Activated CD4-positive, alpha-beta memory T cell treated with anti-CD3 and anti-CD28 coated beads for 36 hours (primary cell): Measurements from ENCODE around the gene ARHGAP44. TPM values are rescaled to one million over a fixed set of nuclear protein-coding genes. Genes with fewer than 3 reads are reported as not detected.
"Not testable (repeated sequence)": the region's sequence is repeated elsewhere in the genome, so short reads cannot be mapped to it uniquely, and the experiment has no call there.

Experiments
- CTCF ChIA-PET: fragments of 350-600 bp; sonication (Branson Sonifier 250); formaldehyde crosslinking; loops from one replicate; lab custom pipeline; 2021; ENCODE audit warnings: antibody characterized with exemption, inconsistent platforms; lab: Charles Lee
- POLR2A ChIA-PET: fragments of 350-600 bp; sonication (Branson Sonifier 250); formaldehyde crosslinking; loops from one replicate; lab custom pipeline; 2021; ENCODE audit warnings: antibody characterized with exemption; lab: Charles Lee
- DNase-seq: peaks from one replicate; pipeline ENCODE4 v3.0.0-alpha.2; 2020
- H3K27ac Mint-ChIP-seq: one replicate; pipeline ENCODE4 v1.8.0; 2021; ENCODE audit warnings: mixed read lengths
- H3K27me3 Mint-ChIP-seq: one replicate; pipeline ENCODE4 v1.8.0; 2021; ENCODE audit warnings: mixed read lengths
- H3K36me3 Mint-ChIP-seq: one replicate; pipeline ENCODE4 v1.8.0; 2021; ENCODE audit warnings: mixed read lengths
- H3K4me1 Mint-ChIP-seq: one replicate; pipeline ENCODE4 v1.8.0; 2021; ENCODE audit warnings: low read depth, mixed read lengths
- H3K4me3 Mint-ChIP-seq: one replicate; pipeline ENCODE4 v1.8.0; 2021; ENCODE audit warnings: mild to moderate bottlenecking, mixed read lengths
- H3K9me3 Mint-ChIP-seq: one replicate; pipeline ENCODE4 v1.8.0; 2021; ENCODE audit warnings: mixed read lengths
- intact Hi-C: fragments of 100-400 bp; cut with micrococcal nuclease; formaldehyde crosslinking; loops from one replicate; pipeline ENCODE4 v1.15.1; 2023
- total RNA-seq, 2 experiments: library from RNA; stranded (reverse); gene quantifications; one replicate each; pipeline ENCODE4 v1.2.3, GENCODE V29; 2021

The ARHGAP44 gene
- total RNA-seq, 2 experiments from 2014 or later, result not detected

DNA sequence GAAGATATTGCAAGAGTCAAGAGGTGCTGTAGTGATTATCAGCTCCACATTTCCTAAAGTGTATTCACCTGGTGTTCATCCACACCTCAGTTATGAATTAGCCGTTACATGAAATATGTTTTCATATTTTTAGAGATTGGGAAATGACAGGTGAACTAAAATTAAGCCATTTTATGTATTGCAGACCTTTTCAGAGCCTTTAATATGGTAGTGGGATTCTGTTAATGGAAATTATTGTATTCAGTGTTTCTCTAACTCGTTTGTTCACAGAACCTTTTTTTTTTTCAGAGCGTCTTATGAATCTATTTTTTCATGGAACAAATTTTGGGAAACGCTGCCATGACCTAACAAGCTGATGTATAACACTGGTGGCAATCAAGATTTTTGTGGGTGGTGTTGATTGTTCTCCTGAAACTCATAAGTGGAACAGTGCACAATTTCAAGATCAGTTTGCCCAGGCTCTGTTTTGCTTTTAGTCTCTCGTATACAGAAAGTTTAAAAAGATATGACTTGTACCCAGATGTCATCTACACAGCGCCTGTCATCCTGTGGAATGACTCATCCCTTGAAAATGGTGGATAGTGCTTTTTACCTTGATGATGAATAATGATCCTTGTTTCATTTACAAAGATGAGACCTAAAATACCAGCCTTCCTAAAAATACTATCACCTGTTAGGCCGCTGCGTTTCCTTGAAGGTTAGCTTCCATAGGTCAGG, 88.8 kb downstream of the ARHGAP44 start:
- H3K4me3 Mint-ChIP-seq, result no peak overlapping the region
- H3K36me3 Mint-ChIP-seq, result no peaks in the 10 kb centered on the region
- peaks cover 1% of the 10 kb centered on the region for H3K27me3 Mint-ChIP-seq
- intact Hi-C loops, result no loop called here
- H3K27ac Mint-ChIP-seq, result no peak overlapping the region
- no peaks in the 10 kb centered on the region for H3K4me1 Mint-ChIP-seq
- no peak for DNase-seq
- CTCF ChIA-PET, result no interaction called here
- POLR2A ChIA-PET, result no interaction called here
- peaks cover 4% of the 10 kb centered on the region for H3K9me3 Mint-ChIP-seq

DNA sequence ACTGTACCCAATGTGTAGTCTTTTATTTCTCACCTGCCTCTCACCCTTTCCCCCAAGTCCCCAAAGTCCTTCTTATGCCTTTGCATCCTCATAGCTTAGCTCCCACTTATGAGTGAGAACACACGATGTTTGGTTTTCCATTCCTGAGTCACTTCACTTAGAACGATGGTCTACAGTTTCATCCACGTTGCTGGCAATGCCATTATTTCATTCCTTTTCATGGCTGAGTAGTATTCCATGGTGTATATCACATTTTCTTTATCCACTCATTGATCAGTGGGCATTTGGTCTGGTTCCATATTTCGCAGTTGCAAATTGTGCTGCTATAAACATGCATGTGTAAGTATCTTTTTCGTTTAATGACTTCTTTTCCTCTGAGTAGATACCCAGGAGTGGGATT, 89.8 kb downstream of the ARHGAP44 start:
- H3K36me3 Mint-ChIP-seq, H3K4me3 Mint-ChIP-seq, H3K27ac Mint-ChIP-seq, DNase-seq, H3K9me3 Mint-ChIP-seq, H3K27me3 Mint-ChIP-seq, POLR2A ChIA-PET, H3K4me1 Mint-ChIP-seq, intact Hi-C loops, CTCF ChIA-PET: not testable (repeated sequence)

DNA sequence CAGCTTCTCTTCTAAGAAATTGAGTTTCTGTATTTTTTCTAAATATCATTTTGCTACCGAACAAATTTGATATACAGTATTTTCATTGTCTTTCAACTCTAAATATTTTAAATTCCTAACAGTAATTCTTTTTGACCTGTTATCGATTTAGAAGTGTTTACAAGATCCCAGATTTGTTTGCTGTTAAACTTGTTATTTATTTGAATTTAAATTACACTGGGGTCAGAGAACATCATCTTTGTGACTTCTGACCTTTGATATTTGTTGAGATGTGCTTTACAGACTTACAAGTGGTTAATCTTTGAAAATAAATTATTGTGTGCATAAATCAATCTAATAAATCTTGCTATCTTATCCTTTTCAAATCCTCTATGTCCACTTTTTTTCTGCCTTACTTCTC, 94.2 kb downstream of the ARHGAP44 start:
- POLR2A ChIA-PET, result no interaction called here
- Mint-ChIP-seq H3K4me3 (no peak overlapping the region), H3K36me3 (no peaks in the 10 kb centered on the region), H3K27ac (no peak overlapping the region), H3K9me3 (peaks cover 4% of the 10 kb centered on the region), H3K27me3 (no peaks in the 10 kb centered on the region), H3K4me1 (no peaks in the 10 kb centered on the region)
- CTCF ChIA-PET, result no interaction called here
- intact Hi-C loops, result no loop called here
- DNase-seq, result no peak

DNA sequence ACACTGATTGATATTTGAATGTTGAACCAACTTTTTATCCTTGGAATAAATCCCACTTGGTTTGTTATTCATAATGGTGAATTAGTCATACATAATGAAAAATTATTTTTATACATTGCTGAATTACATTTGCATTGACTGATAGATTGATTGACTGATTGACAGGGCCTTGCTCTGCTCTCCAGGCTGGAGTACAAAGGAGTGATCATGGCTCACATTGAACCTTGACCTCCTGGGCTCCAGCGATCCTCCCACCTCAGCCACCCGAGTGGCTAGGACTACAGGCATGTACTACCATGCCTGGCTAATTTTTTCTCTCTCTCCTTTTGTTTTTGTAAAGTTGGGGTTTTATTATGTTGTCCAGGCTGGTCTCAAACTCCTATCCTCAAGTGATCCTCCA, 97.8 kb downstream of the ARHGAP44 start:
- CTCF ChIA-PET, result no interaction called here
- Mint-ChIP-seq H3K27me3 (peaks cover 3% of the 10 kb centered on the region), H3K9me3 (no peaks in the 10 kb centered on the region), H3K36me3 (no peaks in the 10 kb centered on the region), H3K4me3 (no peak overlapping the region), H3K27ac (no peak overlapping the region), H3K4me1 (no peaks in the 10 kb centered on the region)
- POLR2A ChIA-PET, result no interaction called here
- intact Hi-C loops, result no loop called here
- DNase-seq, result no peak

DNA sequence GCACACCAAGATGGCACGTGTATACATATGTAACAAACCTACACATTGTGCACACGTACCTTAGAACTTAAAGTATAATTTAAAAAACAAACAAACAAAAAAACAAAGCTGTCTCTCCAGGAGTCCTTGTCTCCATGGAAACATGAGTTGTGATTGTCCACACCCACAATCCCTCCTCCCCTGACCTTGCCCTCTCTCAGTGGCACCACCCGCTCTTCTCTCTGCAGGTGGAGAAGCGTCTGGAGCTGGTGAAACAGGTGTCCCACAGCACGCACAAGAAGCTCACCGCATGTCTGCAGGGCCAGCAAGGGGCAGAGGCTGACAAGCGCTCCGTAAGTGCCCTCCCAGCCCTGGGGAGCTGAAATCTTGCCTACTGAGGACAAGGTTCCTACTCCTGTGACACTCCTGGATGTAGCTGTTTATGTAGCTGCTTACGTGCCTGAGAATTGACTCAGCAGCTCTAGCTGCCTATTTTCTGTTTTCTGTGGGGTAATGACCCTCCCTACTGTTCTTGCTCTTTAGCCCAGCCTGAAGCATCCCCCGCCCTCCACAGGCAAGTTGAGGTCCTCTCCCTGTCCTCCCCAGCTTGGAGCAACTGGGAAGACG, 107.0 kb downstream of the ARHGAP44 start:
- H3K9me3 Mint-ChIP-seq, result peaks cover 13% of the 10 kb centered on the region
- H3K36me3 Mint-ChIP-seq, result no peaks in the 10 kb centered on the region
- no peaks in the 10 kb centered on the region for H3K4me1 Mint-ChIP-seq
- intact Hi-C loops, result no loop called here
- DNase-seq, result no peak
- H3K27me3 Mint-ChIP-seq, result no peaks in the 10 kb centered on the region
- ChIA-PET CTCF (no interaction called here), POLR2A (no interaction called here)
- no peak overlapping the region for H3K4me3 Mint-ChIP-seq
- no peak overlapping the region for H3K27ac Mint-ChIP-seq

DNA sequence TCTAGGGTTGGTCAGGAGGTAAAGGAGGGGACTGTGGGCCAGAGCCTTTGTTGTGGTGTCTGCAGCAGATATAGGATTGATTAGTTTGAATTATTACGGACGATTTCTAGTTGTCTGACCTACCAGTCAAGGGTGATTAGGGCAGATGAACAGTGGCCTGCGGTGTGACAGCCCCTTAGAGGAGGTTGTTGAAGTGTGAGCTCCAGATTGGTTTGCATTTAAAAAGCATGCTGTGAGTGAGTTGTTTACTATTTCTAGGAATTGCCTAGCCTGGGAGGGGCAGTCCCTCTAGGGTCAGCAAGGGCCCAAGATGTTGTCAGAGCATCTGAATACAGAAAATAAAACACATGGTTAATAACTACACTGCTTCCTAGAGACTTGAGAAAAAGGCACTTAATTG, 108.8 kb downstream of the ARHGAP44 start:
- Mint-ChIP-seq H3K9me3 (peaks cover 6% of the 10 kb centered on the region), H3K36me3 (no peaks in the 10 kb centered on the region), H3K27me3 (no peaks in the 10 kb centered on the region), H3K27ac (no peak overlapping the region), H3K4me1 (no peaks in the 10 kb centered on the region), H3K4me3 (no peak overlapping the region)
- DNase-seq, result no peak
- intact Hi-C loops, result no loop called here
- ChIA-PET CTCF (no interaction called here), POLR2A (no interaction called here)

DNA sequence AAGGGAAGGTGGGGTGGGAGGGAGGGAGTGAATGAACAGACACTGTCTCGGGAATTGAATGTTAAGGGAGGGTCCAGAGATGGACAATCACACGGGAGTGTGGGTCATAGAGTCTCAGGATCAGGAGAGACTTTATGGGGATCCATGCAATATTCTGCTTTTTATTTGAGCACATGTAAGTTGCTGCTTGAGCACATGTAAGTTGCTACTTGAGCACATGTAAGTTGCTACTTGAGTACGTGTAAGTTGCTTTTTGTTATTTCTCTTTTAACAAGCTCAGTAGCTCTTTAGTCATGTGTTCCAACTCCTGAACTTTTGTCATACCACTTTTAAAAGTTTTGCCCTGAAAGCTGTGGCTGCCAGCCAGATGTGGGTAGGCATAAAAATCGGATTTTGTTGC, 110.3 kb downstream of the ARHGAP44 start:
- intact Hi-C loops, result no loop called here
- Mint-ChIP-seq H3K27ac (no peak overlapping the region), H3K36me3 (no peaks in the 10 kb centered on the region), H3K27me3 (peaks cover 2% of the 10 kb centered on the region), H3K9me3 (no peaks in the 10 kb centered on the region), H3K4me3 (no peak overlapping the region), H3K4me1 (no peaks in the 10 kb centered on the region)
- POLR2A ChIA-PET, result no interaction called here
- no peak for DNase-seq
- CTCF ChIA-PET, result no interaction called here

DNA sequence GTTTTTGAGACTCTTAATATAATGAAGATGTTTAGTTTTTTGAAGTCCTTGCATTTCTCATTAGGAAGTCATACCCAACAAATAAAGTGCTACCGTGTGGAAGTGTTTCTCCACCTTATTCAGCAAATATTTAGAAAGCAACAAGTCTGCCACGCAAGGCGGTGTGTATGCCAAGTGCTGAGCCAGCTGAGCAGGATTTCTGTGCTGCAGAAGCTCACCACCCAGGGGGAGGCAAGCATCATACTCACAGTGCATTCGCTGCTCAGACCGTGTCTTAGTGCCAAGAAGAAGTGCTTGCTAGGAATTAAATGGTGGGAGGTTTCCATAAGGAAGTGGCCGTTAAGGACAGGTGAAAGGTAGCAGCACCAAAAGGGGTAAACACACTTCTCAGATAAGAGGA, 111.2 kb downstream of the ARHGAP44 start:
- ChIA-PET CTCF (no interaction called here), POLR2A (no interaction called here)
- intact Hi-C loops, result no loop called here
- DNase-seq, result no peak
- Mint-ChIP-seq H3K4me3 (no peak overlapping the region), H3K36me3 (no peaks in the 10 kb centered on the region), H3K4me1 (no peaks in the 10 kb centered on the region), H3K27me3 (peaks cover 3% of the 10 kb centered on the region), H3K9me3 (no peaks in the 10 kb centered on the region), H3K27ac (no peak overlapping the region)

DNA sequence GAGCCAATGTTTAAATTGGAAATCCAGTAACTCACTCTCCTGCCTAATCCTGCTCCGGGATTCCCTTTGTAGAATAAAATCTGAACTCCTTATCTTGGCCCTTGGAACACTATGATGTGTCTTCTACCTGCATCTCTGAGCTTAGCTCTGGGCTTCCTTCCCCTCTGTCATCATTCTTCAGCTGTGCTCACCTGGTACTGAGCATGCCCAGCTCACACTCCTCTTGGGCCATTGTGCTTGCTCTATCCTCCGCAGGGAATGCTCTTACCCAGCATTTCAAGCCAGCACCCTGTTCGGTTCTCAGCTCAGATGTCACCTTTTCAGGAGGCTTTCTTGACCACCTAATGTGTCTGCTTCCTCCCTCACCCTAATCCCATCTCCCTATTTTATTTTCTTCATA, 112.7 kb downstream of the ARHGAP44 start:
- DNase-seq, result no peak
- POLR2A ChIA-PET, result no interaction called here
- Mint-ChIP-seq H3K4me3 (no peak overlapping the region), H3K4me1 (no peaks in the 10 kb centered on the region), H3K9me3 (peaks cover 4% of the 10 kb centered on the region), H3K36me3 (no peaks in the 10 kb centered on the region), H3K27ac (no peak overlapping the region), H3K27me3 (peaks cover 3% of the 10 kb centered on the region)
- intact Hi-C loops, result no loop called here
- CTCF ChIA-PET, result no interaction called here

DNA sequence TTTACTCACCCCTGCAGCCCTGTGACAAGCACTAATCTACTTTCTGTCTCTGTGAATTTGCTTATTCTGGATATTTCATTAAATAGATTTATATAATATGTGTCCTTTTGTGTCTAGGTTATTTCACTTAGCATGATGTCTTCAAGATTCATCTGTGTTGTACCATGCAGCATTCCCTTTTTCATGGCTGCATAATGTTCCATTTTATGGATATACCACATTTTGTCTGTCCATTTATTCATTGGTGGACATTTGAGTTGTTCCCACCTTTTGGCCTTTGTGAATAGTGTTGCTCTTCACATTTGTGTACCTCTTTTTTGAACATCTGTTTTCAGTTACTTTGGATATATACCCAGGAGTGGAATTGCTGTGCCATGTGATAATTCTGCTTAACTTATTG, 118.2 kb downstream of the ARHGAP44 start:
- H3K4me3 Mint-ChIP-seq, result no peak overlapping the region
- H3K9me3 Mint-ChIP-seq, result peaks cover 11% of the 10 kb centered on the region
- no peaks in the 10 kb centered on the region for H3K36me3 Mint-ChIP-seq
- DNase-seq, result no peak
- H3K4me1 Mint-ChIP-seq, result no peaks in the 10 kb centered on the region
- POLR2A ChIA-PET, result no interaction called here
- intact Hi-C loops, result no loop called here
- H3K27ac Mint-ChIP-seq, result no peak overlapping the region
- peaks cover 5% of the 10 kb centered on the region for H3K27me3 Mint-ChIP-seq
- CTCF ChIA-PET, result no interaction called here

DNA sequence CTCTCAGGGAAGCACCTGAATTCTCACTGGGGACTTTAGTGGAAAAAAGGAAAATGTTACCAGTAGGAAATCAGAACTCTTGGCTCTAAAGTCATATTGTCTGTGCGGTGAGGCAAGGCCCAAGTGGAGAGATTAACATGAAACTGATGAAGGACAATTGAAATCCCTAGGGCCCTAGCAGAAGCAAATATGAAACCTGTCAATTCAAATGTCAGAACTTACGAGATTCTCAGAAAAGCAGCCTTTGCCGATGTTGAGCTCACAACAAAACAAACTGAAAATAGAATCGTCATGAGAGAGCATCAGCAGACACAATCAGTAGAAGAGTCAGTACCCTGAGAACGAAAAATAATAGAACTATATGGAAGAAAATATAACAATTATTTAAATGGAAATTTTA, 119.7 kb downstream of the ARHGAP44 start:
- H3K27me3 Mint-ChIP-seq, result peaks cover 7% of the 10 kb centered on the region
- H3K4me1 Mint-ChIP-seq, result no peaks in the 10 kb centered on the region
- ChIA-PET POLR2A (no interaction called here), CTCF (no interaction called here)
- H3K27ac Mint-ChIP-seq, result no peak overlapping the region
- no peak overlapping the region for H3K4me3 Mint-ChIP-seq
- intact Hi-C loops, result no loop called here
- peaks cover 13% of the 10 kb centered on the region for H3K9me3 Mint-ChIP-seq
- no peak for DNase-seq
- no peaks in the 10 kb centered on the region for H3K36me3 Mint-ChIP-seq

DNA sequence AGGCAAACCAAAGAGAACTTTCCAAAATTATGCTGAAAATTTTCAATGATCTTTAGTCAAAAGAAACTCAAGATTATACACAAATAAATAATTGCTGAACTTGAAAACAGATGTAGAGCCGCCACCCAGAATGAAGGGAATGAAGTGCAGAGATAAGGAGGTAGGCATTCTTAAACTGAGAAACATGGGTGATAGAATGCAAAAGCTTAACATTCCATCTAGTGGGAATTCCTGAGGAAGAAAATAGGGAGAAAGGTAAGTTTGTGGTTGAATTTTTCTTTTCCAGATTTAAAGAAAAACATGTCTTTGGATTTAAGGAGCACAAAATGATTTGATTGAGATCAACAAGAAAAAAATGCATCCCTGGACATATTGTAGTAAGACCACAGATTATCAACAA, 120.2 kb downstream of the ARHGAP44 start:
- Mint-ChIP-seq H3K9me3 (peaks cover 13% of the 10 kb centered on the region), H3K4me3 (no peak overlapping the region), H3K27ac (no peak overlapping the region), H3K27me3 (peaks cover 6% of the 10 kb centered on the region), H3K4me1 (no peaks in the 10 kb centered on the region), H3K36me3 (no peaks in the 10 kb centered on the region)
- ChIA-PET POLR2A (no interaction called here), CTCF (no interaction called here)
- intact Hi-C loops, result no loop called here
- no peak for DNase-seq

DNA sequence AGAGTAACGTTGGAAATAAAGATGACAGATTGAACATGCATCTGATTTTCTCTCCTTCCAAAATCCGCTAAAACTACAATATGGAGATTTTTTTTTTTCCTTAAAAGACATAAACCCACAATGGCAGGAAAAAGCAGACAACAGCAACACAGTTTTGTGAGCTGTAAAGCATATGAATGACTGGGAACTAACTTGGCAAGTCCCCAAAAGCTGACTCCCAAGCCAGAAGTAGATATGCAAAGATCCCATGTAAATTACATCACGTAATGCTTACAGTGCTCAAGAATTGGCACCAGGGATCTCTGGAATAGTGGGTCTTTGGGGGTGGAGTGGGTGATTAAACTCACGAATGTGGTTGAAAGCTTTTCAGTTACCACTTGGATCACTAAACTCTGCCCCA, 121.9 kb downstream of the ARHGAP44 start:
- H3K36me3 Mint-ChIP-seq, result no peaks in the 10 kb centered on the region
- peaks cover 5% of the 10 kb centered on the region for H3K27me3 Mint-ChIP-seq
- no peak overlapping the region for H3K4me3 Mint-ChIP-seq
- ChIA-PET CTCF (no interaction called here), POLR2A (no interaction called here)
- intact Hi-C loops, result no loop called here
- no peaks in the 10 kb centered on the region for H3K4me1 Mint-ChIP-seq
- H3K27ac Mint-ChIP-seq, result no peak overlapping the region
- DNase-seq, result no peak
- peaks cover 13% of the 10 kb centered on the region for H3K9me3 Mint-ChIP-seq
